ENCODE measurements around the gene TNFRSF8. TPM values are rescaled to one million over a fixed set of nuclear protein-coding genes. Genes with fewer than 3 reads are reported as not detected.

Gene TNFRSF8
- total RNA-seq, 1 donor from 2014 or later = 2.2 TPM

DNA sequence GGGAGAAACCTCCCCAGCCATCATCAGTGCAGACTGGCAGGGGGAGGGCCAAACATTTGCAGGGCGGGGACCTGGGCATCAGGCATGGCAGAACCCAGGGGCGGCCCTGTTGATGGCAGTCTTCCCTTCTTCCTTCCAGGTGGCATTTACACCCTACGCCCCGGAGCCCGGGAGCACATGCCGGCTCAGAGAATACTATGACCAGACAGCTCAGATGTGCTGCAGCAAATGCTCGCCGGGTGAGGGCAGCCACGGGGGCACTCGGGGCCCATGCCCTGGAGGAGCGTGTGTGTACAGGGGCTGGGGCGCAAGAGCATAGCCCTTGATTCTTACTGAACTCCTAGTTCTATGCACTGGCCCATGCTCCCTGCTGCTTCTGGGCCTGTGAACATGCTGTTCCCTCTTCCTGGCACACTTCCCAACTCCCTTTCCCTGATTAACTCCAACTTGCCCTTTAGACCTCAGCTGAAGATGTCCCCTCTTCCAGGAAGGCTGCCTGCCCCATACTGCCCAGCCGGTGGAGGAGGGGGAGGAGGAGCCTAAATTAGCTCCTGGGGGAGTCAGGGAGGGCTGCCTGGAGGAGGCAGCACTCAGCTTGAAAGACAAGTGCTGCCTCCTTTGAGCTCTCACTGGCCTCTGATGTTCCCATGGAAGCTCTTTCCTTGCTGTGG lies 125.7 kb downstream of the TNFRSF8 start:
- DNase-seq = no peak
- ChIA-PET POLR2A (interaction anchor here (0.9 kb wide), 1 partner anchor 49 kb away, joined by 3 read pairs; no protein-coding TSS in a partner anchor), CTCF (interaction anchor here (0.6 to 2.8 kb wide), 2 partner anchors 22 to 64 kb away, joined by 4 to 18 read pairs; no protein-coding TSS in a partner anchor)
- TF ChIP-seq, protein P1, sequence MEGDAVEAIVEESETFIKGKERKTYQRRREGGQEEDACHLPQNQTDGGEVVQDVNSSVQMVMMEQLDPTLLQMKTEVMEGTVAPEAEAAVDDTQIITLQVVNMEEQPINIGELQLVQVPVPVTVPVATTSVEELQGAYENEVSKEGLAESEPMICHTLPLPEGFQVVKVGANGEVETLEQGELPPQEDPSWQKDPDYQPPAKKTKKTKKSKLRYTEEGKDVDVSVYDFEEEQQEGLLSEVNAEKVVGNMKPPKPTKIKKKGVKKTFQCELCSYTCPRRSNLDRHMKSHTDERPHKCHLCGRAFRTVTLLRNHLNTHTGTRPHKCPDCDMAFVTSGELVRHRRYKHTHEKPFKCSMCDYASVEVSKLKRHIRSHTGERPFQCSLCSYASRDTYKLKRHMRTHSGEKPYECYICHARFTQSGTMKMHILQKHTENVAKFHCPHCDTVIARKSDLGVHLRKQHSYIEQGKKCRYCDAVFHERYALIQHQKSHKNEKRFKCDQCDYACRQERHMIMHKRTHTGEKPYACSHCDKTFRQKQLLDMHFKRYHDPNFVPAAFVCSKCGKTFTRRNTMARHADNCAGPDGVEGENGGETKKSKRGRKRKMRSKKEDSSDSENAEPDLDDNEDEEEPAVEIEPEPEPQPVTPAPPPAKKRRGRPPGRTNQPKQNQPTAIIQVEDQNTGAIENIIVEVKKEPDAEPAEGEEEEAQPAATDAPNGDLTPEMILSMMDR (IDR thresholded peaks at IDR 0.05) = no peak
- Mint-ChIP-seq H3K9me3 (no peaks in the 10 kb centered on the region), H3K4me3 (no peak overlapping the region), H3K4me1 (peaks cover 34% of the 10 kb centered on the region), H3K36me3 (ENCODE audit: low read depth) (peaks cover 61% of the 10 kb centered on the region), H3K27ac (no peak overlapping the region), H3K27me3 (no peaks in the 10 kb centered on the region)
- intact Hi-C loops (cut with micrococcal nuclease) = no loop called here
- ATAC-seq (ENCODE audit: low read depth) = no peak

DNA sequence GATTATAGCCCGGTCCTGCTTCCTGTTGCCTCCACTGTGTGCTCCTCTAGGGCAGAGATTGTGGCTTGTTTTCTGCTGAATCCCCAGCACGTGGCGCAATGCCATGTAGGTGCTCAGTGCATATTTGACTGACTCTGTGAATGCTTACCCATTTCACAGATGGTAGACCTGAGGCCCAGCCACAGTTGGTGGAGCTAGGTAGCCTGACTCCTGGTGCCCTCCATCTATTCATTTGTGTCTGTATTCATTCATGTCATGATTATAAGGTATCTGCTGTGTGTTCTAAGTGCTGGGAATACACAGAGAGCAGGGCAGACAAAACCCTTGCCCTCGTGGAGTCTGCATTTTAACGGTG lies 126.2 kb downstream of the TNFRSF8 start:
- CTCF ChIA-PET = interaction anchor here (2.8 kb wide), 1 partner anchor 64 kb away, joined by 18 read pairs; no protein-coding TSS in a partner anchor
- Mint-ChIP-seq H3K9me3 (no peaks in the 10 kb centered on the region), H3K4me1 (peaks cover 33% of the 10 kb centered on the region)

DNA sequence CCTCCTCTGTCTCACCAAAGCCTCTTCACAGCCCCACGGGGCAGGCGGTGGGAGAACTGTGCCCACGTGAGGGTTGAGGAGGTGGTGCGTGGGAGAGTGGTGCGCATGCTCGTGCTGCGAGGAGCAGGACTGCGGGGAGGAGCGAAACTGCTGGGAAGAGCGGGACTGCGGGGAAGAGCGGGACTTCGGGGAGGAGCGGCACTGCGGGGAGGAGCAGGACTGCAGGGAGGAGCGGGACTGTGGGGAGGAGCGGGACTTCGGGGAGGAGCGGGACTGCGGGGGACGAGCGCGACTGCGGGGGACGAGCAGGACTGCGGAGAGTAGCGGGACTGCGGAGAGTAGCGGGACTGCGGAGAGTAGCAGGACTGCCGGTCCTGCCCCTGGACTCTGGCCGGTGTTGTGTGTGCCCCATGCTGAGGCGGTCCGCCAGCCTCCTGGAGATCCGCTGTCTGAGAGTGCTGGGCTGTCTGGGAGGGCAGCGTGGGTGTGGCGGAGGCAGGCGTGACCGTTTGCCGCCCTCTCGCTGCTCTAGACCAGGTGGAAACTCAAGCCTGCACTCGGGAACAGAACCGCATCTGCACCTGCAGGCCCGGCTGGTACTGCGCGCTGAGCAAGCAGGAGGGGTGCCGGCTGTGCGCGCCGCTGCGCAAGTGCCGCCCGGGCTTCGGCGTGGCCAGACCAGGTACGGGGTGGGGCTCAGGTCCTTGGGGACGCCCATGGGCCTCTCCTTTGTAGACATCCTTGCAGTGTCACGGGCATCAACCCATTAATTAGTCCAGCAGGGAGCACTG lies 128.3 kb downstream of the TNFRSF8 start:
- Mint-ChIP-seq H3K27ac (no peak overlapping the region), H3K4me1 (peaks cover 36% of the 10 kb centered on the region), H3K36me3 (ENCODE audit: low read depth) (peaks cover 77% of the 10 kb centered on the region), H3K9me3 (no peaks in the 10 kb centered on the region), H3K4me3 (no peak overlapping the region), H3K27me3 (no peaks in the 10 kb centered on the region)
- no peak for DNase-seq
- POLR2A ChIA-PET = interaction anchor here (0.7 to 1.4 kb wide), 2 partner anchors 18 to 35 kb away, joined by 3 read pairs; no protein-coding TSS in a partner anchor
- TF ChIP-seq, protein P1 (IDR thresholded peaks at IDR 0.05) = no peak
- intact Hi-C loops (cut with micrococcal nuclease) = no loop called here
- CTCF ChIA-PET = interaction anchor here (1.3 kb wide), 1 partner anchor 67 kb away, joined by 5 read pairs; no protein-coding TSS in a partner anchor
- ATAC-seq (ENCODE audit: low read depth) = no peak

More for the DNA sequence above, 126.2 kb downstream of the TNFRSF8 start:
- POLR2A ChIA-PET = interaction anchor here (0.9 kb wide), 1 partner anchor 50 kb away, joined by 3 read pairs; no protein-coding TSS in a partner anchor
- Mint-ChIP-seq H3K27ac (no peak overlapping the region), H3K27me3 (no peaks in the 10 kb centered on the region), H3K36me3 (ENCODE audit: low read depth) (peaks cover 65% of the 10 kb centered on the region), H3K4me3 (no peak overlapping the region)
- TF ChIP-seq, protein P1 (IDR thresholded peaks at IDR 0.05) = no peak
- ATAC-seq (ENCODE audit: low read depth) (no peak), DNase-seq (no peak)
- intact Hi-C loops (cut with micrococcal nuclease) = no loop called here

Other genes with a start within 250 kb of the TNFRSF8 start
- gene NPPA, start 215.5 kb upstream of the TNFRSF8 start, total RNA-seq = not detected in 2 replicates
- not detected in 2 replicates for gene NPPB, start 204.4 kb upstream of the TNFRSF8 start, total RNA-seq
- gene KIAA2013, start 136.9 kb upstream of the TNFRSF8 start, total RNA-seq = 34.8 and 37.4 TPM in 2 replicates
- 15.7 and 18.6 TPM in 2 replicates for gene PLOD1, start 128.6 kb upstream of the TNFRSF8 start, total RNA-seq
- gene MFN2, start 82.9 kb upstream of the TNFRSF8 start, total RNA-seq = 46.5 and 54.1 TPM in 2 replicates
- gene MIIP, start 43.8 kb upstream of the TNFRSF8 start, total RNA-seq = 72.1 and 74.2 TPM in 2 replicates
- 89.0 and 98.6 TPM in 2 replicates for gene TNFRSF1B, start 103.7 kb downstream of the TNFRSF8 start, total RNA-seq
- 52.6 and 64.5 TPM in 2 replicates for gene VPS13D, start 166.7 kb downstream of the TNFRSF8 start, total RNA-seq

Data from activated B cell treated with CpG ODN at 0.5 μM for 24 hours (primary cell).